ENCODE measurements around the gene PDZD2. TPM values are rescaled to one million over a fixed set of nuclear protein-coding genes. Genes with fewer than 3 reads are reported as not detected.
"Not testable (repeated sequence)": the region's sequence is repeated elsewhere in the genome, so short reads cannot be mapped to it uniquely, and the experiment has no call there.

The PDZD2 gene
- polyA plus RNA-seq, 3 donors = 16.9 to 20.2 (median 18.3) TPM

DNA sequence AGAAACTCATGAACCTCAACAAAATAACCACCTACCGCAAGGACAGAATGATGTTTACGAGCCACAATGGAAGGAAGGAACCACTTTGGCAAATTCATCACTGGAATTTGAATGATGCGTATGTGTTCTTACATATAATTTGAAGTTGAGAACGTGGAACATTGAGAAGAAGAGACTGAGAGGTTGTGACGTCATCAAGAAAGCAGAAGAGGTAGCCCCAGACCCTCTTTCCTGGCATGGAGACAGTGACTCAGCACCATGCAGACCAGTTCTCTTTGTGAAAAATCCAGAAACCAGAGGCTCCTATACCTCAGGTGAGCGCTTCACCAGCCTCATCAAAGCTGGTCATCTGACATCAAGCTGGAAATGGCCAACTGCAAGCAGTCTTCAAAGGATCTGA lies 124.5 kb downstream of the PDZD2 start:
- DNase-seq (ENCODE audit: low read depth in 3 of 3, low spot score in 2 of 3) = no peak

DNA sequence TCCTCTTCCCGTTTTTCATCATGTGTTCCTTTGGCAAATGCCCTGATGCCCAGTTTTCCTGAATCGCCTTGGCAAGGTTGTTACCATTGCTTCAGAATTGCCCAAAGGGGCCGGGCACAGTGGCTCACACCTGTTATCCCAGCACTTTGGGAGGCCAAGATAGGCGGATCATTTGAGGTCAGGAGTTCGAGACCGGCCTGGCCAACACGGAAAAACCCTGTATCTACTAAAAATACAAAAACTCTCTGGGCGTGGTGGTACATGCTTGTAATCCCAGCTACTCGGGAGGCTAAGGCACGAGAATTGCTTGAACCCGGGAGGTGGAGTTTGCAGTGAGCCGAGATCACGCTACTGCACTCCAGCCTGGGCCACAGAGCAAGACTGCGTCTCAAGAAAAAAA lies 125.8 kb downstream of the PDZD2 start:
- not testable (repeated sequence) for DNase-seq (ENCODE audit: low read depth in 3 of 3, low spot score in 2 of 3)

DNA sequence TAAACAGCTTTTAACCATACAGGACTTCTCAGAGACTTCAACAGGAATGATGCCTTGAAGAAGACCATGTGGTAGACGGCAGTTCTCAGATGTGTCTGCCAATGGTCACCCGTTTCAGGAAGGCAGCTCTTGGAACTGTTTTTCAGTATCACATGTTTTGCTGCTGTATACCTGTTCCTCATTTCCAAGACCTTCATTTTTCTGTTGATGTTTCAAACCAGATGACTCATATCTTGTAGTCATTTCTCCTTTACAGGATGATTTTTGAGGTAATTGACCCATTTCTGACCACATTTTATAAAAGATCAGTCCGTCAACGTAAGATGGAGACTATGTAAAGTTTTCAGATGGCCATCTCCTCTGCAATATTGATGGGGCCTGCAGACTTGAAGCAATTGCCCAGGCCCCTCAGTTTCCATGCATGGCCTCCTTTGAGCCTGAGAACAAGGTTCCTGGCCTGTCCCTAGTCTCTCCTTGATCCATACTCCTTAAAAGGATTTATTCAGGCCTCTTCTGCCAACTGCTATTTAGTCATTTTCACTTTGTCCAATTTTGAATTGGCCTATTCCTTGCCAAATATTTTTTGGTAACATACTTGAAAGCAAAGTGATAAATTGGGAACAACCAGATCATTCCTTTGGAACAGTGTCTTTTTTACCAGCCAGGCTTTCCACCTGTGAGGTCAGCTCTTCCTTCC lies 128.6 kb downstream of the PDZD2 start:
- DNase-seq (ENCODE audit: low read depth in 3 of 3, low spot score in 2 of 3) = no peak

DNA sequence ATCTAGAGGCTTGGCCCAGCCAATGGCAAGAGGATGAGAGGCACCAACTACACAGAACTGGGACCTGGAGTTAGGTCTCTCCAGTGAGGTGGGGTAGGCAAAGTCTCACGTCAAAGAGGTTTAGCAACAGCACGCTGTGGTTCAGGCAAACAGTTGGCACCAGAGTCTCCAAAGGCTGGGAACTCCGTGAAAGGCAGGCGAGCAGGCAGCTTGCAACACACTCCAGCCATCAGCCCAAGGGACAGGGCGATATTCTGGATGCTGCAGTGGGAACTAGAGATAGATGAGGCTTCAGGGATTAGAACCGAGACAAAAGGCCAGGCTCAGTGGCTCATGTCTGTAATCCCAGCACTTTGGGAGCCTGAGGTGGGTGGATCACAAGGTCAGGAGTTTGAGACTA lies 129.1 kb downstream of the PDZD2 start:
- no peak for DNase-seq (ENCODE audit: low read depth in 3 of 3, low spot score in 2 of 3)

DNA sequence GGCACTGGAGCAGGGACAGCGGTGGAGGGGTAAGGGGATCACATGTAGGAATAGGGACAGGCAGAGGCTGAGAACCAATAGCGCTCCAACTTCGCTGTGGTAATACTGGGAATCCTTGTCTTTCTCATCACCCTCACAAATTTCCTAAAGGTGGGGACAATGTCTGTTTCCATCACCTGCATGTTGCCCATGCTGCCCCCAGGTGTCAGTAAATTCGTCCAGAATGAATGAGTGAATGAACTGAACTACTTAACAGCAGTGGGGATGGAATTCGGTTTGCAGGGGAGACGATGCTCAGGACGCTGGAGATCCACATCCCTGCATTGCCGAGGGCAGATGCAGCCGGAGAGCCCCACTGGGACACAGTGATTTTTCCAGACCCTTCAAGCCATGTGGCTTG lies 129.9 kb downstream of the PDZD2 start:
- DNase-seq (ENCODE audit: low read depth in 3 of 3, low spot score in 2 of 3) = no peak

DNA sequence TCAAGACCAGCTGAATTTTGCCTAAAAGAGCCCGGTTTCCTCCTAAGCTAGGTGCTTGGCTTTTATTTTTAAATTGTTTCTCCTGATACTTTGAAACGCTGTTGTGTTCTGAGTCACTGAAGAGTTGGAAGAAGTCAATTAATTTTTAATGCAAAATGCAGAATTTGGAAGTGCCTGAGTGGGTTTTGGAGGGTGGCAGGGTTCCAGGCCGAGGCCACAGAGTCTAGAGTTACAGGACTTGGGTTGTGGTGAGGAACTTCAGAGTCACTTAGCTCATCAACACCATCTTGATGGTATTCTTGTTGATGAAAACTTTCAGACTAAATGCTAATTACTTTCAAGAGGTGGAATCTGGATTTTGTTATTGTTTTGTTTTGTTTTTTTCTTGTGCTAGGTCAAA lies 130.6 kb downstream of the PDZD2 start:
- no peak for DNase-seq (ENCODE audit: low read depth in 3 of 3, low spot score in 2 of 3)

DNA sequence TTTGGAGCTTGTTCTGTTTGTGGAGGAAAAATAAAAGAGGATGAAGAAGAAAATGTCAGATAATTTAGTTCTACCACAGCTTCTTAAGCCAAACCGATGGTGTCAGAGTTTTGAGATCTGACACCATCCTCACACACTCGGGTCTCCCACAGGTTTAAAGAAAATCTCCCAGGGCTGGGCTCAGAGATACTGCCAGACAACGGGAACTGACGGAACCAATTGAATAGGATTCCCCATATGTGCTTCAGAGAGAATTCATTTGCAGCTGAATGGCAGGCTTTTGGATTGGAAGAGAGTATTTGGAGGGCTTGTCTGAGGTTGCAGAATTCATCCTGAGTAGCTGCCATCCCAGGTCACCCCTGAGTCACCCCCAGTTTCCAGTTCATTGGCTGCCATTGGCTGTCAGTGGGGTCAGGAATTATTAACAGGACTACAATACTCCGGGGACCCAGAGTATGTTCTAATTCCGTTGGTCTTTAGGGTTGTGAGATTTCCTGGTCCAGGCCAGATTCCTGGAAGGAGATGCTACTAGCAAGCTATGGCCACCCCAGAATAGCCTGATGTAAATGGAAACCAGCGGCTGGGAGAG lies 131.3 kb downstream of the PDZD2 start:
- DNase-seq (ENCODE audit: low read depth in 3 of 3, low spot score in 2 of 3) = no peak

DNA sequence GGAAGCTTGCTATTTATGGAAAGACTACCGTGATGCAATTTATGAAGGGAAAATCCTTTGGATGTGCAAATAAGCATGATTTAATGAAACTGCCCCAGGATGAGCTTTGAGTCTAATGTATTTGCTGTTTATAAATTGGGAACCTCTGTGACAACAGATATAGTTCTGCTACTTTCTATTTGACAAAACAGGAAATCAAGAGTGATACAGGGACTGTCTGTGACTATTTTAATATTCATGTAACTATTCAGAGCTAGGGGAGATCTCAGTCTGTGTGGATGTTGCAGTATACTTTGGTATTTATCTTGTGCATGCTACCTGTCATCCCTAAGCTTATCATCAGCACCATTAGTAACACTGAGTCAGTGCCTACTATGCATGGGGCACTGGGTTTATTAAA lies 132.1 kb downstream of the PDZD2 start:
- no peak for DNase-seq (ENCODE audit: low read depth in 3 of 3, low spot score in 2 of 3)

DNA sequence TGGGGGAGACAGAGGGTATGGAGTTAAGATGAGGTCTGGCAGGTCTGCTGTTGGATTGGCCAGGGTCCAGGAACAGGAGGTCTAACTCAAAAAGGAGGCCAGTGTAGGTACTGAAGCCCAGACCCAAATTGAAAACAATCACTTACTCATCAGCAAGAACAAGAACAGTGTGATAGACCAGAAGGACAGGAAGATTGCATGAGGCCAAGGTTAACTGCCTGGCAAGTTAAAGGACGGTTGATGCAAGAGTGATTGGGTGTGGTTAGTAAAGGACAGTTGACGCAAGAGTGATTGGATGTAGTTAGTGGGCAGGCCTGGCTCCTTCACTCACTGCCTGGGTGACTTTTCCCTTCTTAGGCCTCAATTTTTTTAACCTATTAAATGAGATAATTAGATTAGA lies 132.6 kb downstream of the PDZD2 start:
- DNase-seq (ENCODE audit: low read depth in 3 of 3, low spot score in 2 of 3) = no peak

DNA sequence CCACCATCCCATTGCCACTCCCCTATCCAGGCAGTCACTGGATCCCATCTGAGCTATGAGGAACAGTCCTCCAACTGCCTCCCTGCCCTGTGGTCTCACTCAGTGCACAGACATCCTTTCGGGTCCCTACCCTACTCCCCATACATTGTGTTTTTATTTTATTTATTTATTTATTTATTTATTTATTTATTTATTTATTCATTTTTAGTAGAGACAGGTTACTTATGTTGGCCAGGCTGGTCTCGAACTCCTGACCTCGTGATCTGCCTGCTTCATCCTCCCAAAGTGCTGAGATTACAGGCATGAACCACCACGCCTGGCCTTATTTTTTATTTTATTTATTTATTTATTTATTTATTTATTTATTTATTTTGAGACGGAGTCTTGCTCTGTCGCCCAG lies 137.4 kb downstream of the PDZD2 start:
- DNase-seq (ENCODE audit: low read depth in 3 of 3, low spot score in 2 of 3) = not testable (repeated sequence)

DNA sequence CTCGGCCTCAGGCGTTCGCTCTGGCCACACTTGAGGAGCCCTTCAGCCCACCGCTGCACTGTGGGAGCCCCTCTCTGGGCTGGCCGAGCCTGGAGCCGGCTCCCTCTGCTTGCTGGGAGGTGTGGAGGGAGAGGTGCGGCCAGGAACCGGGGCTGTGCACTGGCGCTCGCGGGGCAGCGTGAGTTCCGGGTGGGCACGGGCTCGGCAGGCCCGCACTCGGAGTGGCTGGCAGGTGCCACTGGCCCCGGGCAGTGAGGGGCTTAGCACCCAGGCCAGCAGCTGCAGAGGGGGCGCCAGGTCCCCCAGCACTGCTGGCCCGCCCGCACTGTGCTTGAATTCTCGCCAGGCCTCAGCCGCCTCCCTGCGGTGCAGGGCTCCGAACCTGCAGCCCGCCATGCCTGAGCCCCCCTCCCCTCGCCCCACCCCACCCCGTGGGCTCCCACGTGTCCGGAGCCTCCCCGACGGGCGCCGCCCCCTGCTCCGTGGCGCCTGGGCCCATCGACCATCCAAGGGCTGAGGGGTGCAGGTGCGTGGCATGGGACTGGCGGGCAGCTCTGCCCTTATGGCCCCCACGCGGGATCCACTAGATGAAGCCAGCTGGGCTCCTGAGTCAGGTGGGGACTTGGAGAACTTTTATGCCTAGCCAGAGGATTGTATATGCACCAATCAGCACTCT lies 138.2 kb downstream of the PDZD2 start:
- DNase-seq (ENCODE audit: low read depth in 3 of 3, low spot score in 2 of 3) = no peak

DNA sequence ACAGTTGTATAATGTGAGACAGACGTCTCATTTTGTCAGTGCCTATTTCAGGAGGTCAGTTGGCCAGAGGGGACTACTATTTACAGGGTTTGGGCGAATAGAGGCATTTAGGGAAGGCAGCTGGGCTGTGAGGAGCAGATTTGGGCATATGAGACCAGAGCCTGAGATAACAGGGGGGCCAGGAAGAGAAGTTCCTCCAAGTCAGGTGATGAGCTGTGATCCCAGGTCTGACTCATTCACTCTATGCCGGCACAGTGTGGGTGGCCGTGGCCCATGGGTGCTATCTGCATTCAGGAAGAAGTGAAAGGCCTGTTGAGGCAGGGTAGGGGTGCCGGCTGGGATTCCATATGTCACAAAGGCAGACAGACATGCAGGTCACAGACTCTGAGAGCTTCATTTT lies 142.8 kb downstream of the PDZD2 start:
- no peak for DNase-seq (ENCODE audit: low read depth in 3 of 3, low spot score in 2 of 3)

DNA sequence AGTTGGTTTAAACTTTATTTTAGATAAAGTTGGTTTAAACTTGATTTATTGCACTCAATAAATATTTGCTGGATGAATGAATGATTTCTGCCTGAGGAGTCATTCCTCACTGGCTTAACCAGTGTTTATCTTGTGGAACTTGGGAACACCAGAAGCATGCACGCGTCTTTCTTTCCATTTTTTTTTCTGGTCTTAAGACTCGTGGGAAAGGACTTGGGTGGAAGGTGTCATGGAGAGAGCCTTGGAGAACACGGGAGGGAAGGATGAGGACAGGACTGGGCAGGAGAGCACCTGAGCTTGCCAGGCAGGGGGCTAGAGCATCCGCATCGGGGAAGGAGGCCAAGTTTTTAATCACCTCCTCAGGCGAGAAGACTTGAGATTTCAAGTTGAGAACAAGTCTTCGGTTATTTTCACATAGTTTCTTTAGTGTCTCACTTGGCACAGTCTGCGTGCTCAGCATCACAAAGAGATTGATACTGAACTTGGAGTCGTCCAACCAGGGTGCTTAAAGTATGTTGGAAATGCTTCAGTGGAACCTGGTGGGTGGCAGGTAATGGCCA lies 144.2 kb downstream of the PDZD2 start:
- DNase-seq (ENCODE audit: low read depth in 3 of 3, low spot score in 2 of 3) = no peak

DNA sequence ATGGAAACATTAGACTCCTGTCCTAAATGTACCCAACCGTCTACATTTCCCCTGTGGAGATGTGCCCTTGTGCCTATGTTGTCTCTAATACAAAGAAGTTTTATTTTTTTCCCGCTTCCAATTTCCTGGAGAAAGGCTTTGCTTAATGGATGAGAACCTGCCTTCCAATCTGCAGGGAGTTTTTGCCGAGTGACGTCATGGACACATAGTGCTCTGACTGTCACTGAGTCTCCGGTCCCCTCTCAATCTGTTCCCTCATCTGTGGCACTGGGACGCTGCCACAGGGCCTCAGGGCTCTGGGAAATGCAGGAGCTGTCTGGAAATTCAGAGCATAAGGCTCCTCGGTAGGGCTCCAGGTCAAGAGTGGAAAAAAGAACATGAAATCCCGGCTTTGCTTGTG lies 144.8 kb downstream of the PDZD2 start:
- no peak for DNase-seq (ENCODE audit: low read depth in 3 of 3, low spot score in 2 of 3)

DNA sequence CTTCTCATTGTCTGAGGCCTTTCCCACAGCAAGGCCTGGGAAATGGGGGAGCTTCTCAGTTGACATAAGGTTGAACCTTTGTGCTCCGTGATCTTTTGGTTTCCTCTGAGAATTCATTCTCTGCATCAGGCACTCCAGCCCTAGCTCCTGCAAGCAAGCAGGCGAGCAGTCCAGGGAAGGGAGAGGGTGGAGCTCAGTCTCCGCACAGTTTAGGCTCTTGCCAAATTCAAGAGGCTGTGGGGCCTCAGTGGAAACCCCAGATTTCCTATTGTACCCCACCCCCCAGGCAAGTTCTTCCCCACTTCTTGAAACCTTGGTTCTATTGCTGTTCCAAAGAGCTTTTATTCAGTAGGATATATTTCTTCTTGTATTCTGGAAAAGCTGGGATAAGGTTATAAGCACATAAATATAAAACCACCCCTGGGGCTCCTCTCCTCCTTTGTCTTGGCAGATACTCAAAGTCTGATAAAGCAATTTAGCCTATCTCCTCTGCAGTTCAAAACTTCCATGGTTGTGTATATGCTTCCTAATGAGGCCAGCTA lies 147.2 kb downstream of the PDZD2 start:
- no peak for DNase-seq (ENCODE audit: low read depth in 3 of 3, low spot score in 2 of 3)

DNA sequence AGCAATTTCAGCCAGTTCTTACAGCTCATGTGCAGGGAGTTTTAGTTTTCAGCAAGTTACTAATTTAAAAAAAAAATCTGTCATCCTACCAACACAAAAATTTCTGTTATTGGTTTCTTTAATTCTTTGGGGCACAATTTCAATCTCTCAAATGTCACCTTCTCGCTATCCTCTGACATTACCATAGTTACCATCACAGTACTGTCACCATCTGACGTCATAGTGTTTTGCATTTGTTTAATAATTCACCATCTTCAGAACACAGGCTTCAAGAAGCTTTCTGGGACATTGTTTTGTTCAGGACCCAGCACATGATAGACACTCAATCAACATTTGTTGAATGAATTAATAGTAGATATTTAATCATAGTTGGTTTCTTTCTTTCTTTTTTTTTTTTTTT lies 155.1 kb downstream of the PDZD2 start:
- DNase-seq (ENCODE audit: low read depth in 3 of 3, low spot score in 2 of 3) = no peak

DNA sequence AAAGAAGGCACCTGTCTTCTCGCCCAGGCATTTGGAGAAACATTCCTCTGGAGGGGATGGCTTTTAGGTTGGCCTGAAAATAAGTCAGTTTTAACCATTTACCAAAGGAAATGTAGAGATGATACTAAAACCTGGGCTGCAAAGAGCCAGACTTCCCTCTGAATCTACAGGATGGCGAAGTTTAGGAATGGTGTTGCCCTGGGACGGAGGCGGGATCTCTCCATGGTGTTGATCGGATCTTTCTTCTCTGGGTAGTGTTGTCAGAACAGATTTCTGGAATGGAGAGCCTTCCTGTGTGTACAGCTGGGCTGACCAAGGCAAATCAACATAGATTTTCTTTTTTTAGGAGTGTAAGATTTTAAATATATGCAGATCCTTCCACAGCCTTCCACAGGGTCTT lies 159.2 kb downstream of the PDZD2 start:
- DNase-seq (ENCODE audit: low read depth in 3 of 3, low spot score in 2 of 3) = no peak

DNA sequence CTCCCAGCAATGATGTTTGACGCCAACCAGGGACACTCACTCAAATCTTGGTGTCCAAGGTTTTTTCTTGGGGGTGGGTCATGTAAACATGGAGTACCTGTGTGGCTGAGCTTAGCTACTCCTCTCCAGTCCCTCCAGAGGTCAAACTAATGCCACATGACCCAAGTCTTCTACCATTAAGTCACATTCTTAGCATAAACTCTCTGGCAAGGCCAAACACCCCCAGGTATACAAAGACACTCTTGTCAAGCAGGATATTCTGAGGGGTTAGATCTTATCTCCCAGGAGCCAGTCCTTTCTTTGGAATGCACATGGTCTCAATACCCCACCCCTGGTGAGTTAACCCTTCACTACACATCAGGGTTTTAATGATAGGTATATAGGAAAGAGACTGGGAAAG lies 161.4 kb downstream of the PDZD2 start:
- no peak for DNase-seq (ENCODE audit: low read depth in 3 of 3, low spot score in 2 of 3)

DNA sequence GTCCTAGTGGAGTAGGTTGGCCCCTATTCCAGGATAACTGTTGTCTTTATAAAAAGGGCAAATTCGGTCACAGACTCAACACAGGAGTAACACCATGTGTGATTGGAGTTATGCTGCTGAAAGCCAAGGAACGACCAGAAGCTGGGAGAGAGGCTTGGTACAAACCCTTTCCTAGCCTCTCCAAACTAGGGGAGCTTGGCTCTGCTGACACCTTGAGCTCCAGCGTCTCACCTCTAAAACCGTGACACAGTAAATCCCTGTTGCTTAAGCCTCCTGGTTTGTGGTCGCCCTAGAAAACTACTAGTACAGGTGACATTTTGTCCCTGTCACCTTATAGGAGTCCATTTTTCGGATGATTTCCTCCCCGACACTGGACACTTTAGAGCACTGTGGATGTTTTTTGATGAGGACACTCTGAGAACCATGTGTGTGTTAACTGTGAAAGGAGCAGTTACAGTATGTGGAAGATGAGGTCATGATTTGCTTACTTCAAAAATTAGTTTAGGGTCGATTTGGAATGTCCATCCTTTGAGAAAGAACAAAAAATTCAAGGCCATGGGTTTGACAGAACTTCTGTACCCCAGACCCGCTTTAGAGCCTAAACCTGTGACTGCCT lies 167.0 kb downstream of the PDZD2 start:
- no peak for DNase-seq (ENCODE audit: low read depth in 3 of 3, low spot score in 2 of 3)

DNA sequence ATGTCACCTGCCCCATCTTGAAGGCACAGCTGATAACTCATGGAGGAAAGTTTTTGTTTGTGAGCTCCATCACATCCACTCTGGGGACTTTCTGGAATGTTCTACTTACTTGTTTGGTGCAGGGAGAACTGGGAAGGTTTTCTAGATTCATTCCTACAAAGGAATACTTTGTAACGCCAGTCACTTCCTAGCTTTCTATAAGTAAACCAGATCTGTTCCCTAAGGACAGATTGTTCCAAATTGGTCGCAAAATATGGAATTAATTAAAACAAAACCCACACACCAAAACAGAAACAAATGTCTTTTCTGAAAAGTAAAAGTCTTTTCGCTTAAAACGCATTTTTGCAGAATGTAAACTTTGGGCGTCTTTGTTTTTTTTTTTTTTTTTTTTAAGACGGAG lies 167.6 kb downstream of the PDZD2 start:
- no peak for DNase-seq (ENCODE audit: low read depth in 3 of 3, low spot score in 2 of 3)

Measured in right renal cortex interstitium (tissue), 3 donors.